ENCODE data around the gene PORCN. TPM values are rescaled to one million over a fixed set of nuclear protein-coding genes. Genes with fewer than 3 reads are reported as not detected.

PORCN gene
- total RNA-seq, 1 donor from 2014 or later: 14.8 TPM

DNA sequence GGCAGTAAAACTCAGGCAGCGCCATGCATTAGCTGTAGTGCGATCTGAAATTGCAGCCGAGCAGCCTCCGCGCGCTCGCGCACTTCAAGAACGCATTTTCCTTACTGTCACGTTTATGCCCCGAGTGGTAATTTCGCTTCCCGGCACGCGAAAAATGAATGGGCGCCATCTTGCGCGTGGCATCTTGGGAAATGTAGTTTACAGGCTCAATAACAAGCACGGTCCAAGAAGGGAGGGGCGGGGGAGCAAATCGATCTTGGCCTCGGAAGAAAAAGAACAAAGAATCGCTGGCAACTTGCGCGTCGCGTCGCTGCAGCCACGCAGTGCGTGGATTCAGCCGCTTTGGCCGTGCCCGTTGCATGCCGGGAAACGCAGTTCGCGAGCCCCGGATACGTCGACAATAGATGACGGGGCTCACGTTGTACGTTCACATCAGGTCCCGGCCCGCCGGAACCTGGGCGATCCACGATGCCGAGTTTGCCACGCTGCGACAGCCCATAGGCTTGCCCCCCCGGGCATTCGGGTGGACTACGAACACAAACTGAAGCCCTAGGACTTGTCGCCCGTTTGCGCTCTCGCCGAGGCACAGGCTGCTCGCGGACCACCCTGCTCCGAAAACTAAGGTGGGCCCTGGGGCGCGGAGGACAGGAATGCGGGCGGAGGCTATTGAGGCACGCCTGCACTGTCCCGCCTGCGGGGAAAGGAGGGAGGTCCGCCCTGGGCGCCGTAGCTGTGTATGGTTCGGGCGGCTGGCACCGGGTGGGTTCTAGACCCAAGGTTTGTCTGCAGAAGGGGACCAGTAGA is 32.8 kb upstream of the PORCN start, which contains the start of gene FTSJ1:
TSS of gene FTSJ1 (plus strand) at position 426 of the 804 bp plus-strand sequence. CDS start 1,849 bp downstream, outside the sequence.
- intact Hi-C loops (cut with micrococcal nuclease): loop anchor here (1.0 to 5.0 kb wide), 6 partner anchors 45 to 481 kb away; partner anchors contain the start of genes EBP, OTUD5, RBM3 and TBC1D25

DNA sequence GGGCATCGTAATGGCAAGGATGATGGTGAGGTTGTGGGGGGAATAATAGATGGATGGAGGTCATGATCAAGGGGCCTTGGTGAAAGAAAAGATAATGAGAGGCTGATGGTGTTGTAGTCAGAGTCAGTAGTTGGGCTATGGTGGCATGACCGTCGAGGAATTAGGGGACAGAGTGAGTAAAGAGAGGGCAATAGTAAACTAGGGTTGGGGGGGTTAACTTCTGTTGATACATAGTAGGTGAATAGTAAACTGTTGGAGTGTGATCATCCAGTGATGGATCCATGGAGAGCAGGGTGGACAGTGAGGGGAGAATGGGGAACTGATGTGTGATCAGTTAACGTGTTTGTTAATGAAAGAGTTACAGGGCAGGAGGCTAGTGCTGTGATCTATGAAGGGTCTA is 31.9 kb upstream of the PORCN start:
- intact Hi-C loops (cut with micrococcal nuclease): loop anchor here (1.0 to 5.0 kb wide), 5 partner anchors 44 to 480 kb away; partner anchors contain the start of genes EBP, OTUD5, TBC1D25 and WDR13

DNA sequence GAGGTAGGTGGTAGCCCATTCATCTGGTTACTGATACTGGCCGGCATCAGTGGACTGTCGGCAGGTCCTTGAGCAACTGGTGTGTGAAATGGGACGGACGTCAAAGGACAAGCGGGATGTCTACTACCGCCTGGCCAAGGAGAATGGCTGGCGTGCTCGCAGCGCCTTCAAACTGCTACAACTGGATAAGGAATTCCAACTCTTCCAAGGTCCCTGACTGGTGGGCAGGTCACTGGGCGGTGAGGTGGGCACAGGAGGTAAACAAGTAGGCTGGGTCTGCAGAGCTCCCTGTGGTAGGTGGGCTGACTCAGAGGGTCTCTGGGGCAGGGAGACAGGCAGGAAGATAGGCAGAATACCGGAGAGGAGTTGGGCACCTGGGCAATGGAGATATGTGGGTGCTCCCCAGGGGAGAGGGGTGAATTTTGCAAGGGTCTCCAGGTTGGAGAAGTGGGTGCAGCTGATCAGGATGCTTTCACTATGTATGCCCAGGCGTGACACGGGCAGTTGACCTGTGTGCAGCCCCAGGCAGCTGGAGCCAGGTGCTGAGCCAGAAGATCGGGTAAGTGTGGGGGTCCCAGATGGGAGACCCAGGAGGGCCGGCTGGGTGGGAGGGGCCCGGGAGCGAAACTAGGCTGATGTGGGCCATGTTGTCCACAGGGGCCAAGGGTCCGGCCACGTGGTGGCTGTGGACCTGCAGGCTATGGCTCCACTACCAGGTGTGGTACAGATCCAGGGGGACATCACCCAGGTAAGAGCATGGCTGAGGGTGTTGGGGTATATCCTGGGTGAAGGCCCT is 30.6 kb upstream of the PORCN start:
- intact Hi-C loops (cut with micrococcal nuclease): loop anchor here (5.0 kb wide), 1 partner anchor 479 kb away; the partner anchor contains the start of gene OTUD5

DNA sequence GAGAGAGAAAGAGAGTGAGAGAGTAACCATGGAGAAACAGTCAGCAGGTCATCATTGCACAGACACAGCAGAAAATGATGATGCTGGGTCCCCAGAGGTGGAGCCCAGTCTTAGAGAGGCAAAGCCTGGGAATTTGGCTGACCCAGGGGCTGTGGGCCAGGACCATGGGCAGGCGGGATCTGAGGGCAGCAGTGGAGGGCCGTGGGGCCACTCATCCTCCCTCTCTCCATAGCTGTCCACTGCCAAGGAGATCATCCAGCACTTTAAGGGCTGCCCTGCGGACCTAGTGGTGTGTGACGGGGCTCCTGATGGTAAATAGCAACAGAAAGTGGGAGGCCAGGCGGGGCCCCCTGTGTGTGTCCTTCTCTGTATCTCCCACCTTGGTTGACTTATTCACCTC is 30.0 kb upstream of the PORCN start:
- intact Hi-C loops (cut with micrococcal nuclease): loop anchor here (5.0 kb wide), 1 partner anchor 478 kb away; the partner anchor contains the start of gene OTUD5

DNA sequence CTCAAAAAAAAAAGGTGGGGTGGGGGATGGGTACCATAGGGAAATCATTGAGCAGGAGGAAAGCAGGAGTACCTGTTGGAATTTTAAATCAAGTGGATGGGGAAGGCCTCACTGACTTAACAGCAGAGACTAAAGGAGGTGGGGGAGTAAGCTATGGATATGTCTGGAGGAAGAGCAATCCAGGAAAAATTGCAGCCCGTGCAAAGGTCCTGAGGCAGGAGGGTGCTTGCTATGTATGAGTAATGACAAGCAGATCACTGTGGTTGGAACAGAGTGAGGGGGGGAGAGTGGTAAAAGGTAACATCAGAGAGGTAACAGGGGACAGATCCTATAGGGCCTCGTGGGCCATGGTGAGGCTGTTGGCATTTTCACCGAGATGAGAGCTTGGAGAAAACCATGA is 28.6 kb upstream of the PORCN start:
- intact Hi-C loops (cut with micrococcal nuclease): no loop called here

DNA sequence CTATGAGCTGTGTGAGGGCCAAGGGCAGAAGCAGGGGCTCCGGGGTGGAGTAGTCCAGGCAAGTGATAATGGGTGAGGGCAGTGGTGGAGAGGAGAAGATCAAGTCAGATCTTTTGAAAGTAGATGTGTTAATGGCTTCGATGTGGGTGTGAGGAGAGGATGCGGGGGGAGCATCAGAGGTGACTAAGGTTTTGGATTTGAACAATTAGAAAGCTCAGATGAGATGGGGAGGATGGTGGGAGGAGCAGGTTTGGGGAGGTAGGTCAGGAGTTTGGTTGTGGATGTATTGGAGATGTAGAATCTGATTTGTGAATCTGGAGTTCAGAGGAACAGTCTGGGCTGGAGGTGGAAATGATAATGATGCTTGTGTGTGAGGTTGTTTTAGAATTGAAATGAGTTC is 28.2 kb upstream of the PORCN start:
- intact Hi-C loops (cut with micrococcal nuclease): no loop called here

DNA sequence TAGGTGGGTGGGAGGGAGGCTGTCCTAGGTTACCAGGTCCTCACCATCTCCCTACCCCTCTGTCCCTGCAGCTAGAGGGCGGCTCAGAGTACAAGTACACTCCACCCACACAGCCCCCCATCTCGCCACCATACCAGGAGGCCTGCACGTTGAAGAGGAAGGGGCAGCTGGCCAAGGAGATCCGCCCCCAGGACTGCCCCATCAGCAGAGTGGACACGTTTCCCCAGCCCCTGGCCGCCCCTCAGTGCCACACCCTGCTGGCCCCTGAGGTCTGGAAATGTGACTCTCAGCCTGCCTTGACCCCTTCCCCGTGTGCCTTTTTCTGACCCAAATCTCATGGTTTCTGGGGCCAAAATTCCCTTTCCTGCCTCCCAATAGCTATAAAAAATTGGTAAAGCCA is 26.3 kb upstream of the PORCN start:
- intact Hi-C loops (cut with micrococcal nuclease): no loop called here

DNA sequence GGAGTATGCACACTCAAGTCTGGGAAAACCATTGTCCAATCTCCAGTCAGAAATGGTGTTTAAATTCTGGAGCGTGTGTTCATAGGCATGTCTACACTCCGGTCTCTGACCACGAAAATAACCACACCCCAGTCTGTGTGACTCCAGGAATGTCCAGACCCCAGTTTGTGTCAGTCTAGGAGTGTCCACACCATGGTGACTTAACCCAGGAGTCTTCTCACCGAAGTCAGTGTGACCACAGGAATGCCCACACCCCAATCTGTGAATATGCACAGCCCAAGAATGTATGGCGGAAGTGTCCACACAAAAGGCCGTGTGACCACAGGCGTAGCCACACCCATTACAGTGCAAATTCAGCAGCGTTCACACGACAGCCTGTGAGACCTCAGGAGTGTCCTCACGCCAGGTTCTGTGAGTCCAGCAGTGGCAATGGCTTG is 21.4 kb upstream of the PORCN start:
- intact Hi-C loops (cut with micrococcal nuclease): no loop called here

DNA sequence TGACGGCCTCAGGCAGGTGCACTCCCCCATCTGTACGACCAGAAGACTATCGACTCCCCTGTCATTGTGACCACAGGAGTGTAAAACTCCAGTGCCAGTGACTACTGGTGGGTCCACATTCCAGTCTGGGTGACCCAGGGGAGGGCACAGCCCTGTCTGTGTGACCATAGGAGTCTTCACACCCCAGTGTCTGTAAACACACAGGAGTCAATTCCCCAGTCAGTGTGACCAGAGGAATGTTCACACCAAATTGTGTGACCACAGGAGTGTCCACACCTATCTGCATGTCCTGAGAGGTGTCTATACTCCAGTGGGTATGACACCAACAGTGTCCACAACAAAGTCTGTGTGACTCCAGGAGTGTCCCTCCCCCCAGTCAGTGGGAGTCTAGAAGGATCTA is 20.8 kb upstream of the PORCN start:
- intact Hi-C loops (cut with micrococcal nuclease): no loop called here

DNA sequence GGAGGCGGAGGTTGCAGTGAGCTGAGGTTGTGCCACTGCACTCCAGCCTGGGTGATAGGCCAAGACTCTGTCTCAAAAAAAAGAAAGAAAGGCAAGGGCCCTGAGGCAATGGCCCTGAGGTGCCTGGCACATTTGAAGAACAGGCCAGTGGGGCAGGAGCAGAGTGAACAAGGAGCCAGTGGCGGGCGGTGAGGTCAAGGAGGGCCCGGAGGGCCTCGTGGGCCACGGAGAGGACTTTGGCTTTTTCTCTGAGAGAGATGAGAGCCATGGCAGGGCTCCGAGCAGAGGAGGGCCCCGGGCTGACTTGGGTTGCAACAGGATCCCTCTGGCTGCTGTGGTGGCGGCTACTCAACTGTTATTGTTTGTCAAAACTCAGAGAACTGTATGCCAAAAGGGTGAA is 19.5 kb upstream of the PORCN start:
- intact Hi-C loops (cut with micrococcal nuclease): no loop called here

DNA sequence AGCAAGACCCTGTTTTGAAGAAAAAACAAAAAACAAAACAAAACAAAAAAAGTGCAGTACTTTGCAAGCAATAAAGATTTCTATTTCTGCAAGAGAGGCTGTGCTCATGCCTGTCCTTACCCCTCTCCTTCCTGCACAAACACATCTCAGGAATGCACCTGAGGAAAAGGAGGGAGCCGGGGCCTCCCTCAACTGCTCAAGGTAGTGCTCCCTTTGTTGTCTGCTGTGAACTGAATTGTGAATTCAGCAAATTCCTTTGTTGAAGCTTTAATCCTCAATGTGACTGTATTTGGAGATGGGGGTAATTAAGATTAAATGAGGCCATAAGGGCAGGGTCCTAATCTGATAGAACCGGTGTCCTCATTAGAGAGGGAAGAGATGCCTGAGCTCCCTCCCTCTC is 18.9 kb upstream of the PORCN start:
- intact Hi-C loops (cut with micrococcal nuclease): no loop called here

DNA sequence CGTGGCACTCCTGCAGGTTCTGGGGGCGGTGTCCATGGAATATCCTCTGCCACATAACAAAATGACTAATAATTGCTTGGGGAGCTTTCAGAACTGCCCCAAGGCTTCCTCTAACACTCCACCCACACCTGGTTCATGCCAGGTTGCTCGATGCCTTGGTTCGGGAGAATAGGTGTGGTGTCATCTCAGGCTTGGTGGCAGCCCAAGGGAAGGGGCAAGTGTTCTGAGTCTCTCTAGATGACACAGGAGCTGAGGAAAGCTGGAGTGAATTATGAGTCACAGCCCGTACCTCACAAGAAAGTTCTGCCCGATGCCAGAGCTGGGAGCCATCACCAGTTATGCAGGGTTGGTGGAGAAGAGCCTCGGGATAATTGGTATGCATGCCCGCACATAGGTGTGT is 18.1 kb upstream of the PORCN start:
- intact Hi-C loops (cut with micrococcal nuclease): no loop called here

DNA sequence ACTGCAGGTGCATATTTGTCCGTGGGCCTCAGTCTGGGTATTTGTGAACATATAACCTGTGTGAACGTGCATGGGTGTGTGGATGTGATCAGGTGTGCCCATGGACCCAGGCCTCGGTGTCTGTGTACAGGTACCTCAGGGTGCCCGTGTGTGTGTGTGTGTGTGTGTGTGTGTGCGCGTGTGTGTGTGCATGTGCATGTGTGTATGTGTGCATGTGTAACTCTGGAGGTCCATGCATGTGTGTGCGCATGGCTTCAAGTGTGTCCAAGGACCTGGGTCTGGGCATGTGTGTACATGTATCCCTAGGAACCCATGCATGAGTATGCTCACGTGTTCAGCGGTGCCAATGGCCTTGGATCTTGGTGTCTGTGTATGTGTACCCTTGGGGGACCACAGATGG is 17.0 kb upstream of the PORCN start:
- intact Hi-C loops (cut with micrococcal nuclease): no loop called here

DNA sequence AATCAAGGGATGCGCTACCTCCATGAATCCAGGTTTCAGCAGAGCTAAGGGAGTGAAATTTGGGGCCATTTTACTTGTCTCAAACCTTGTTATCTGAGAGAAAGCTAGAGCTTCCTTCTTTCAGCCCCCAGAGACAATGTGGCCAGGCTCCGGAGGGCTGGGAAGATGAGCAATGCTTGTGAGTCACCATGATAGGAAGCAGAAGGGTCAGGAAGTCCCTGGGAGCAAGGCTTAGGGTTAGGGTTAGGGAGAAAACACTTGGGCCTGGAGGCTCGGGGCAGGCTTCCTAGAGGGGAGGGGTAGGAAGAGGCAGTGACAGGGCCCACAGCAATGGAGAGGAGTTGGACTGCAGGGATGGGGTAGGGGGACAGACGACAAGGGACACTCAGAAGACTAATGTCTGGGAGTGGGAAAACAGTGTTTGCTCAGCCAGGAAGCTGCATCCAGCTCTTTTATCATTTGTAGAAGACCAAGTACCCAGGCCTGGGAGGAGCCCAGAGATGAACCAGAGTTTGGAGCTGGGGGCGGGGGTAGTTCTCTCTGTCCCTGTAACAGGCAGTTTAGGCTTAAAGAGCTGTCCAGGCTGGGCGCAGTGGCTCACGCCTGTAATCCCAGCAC is 16.4 kb upstream of the PORCN start:
- intact Hi-C loops (cut with micrococcal nuclease): no loop called here

DNA sequence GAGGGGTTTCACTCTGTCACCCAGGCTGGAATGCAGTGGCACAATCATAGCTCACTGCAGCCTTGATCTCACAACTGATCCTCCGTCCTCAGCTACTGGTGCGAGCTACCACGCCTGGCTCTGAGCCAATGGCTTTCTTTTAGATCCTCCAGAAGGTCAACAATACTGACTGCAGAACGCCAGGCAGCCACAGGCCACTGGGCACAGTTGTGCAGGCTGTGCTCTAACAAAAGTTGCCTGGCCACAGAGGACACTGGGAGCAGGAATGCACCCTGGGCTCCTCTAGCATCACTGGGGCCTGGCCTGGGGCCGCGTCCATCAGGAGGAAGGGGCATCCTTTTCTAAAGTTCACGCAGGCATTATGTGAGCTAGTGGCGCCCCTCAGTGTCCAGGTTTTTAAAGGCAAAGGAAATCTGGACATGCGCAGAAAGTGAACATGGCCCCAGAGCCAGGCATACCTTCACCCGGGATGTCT is 14.9 kb upstream of the PORCN start:
- intact Hi-C loops (cut with micrococcal nuclease): no loop called here

DNA sequence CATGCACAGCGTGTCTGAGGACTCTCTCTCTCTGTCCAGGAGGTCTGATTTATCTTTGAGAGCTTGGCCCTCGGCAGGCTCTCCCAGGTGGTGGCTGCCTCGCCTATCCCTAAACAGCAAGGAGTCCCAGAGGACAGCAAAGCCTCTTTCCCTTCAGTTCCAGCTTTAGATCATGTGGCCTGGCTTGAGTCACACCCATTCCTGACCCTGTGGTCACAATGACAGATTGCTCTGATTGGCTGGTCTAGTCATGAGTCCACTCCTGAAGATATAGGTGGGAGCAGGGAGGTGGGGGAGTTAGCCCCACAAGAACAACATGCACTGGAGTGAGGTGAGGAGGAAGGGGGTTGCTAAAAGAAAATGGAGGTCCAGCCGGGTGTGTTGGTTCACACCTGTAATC is 12.1 kb upstream of the PORCN start:
- intact Hi-C loops (cut with micrococcal nuclease): no loop called here

DNA sequence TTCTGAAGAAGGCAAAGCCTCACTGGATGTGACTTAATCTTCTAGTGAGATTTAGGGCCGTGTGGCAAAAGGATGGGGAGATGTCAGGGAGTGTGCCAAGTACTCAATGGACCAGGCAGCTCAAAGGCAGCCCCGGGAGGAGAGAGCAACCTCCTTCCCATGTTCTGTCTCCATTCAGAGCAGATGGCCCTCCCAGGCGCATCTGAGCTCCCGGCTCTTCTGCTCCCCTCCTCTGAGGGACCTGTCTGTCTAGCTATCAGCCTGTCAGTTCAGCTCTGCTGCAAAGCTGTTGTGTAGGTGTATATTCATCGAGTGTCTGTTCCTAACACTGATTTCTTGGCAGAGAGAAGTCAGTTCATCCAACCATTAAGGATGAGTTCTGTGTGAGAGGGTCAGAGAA is 10.9 kb upstream of the PORCN start:
- intact Hi-C loops (cut with micrococcal nuclease): no loop called here

DNA sequence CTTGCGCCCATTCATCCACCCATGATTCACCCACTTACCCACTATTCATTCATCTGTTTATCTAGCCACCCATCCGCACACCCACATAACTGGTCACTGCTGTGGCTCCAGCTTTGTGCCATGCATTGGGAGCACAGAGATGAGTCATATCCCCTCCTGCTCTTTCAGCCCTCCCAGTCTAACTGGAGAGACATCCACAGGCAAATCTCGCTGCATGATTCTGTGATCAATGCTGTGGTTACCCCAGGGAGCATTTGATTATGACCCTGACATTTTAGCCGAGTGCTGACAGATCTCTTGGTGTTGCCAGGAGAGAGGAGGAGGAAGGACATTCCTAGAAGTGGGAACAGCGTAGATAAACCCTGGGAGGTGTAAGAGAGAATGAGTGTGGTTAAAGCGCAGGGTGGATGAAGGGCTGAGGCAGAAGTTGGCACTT is 10.4 kb upstream of the PORCN start:
- intact Hi-C loops (cut with micrococcal nuclease): no loop called here

DNA sequence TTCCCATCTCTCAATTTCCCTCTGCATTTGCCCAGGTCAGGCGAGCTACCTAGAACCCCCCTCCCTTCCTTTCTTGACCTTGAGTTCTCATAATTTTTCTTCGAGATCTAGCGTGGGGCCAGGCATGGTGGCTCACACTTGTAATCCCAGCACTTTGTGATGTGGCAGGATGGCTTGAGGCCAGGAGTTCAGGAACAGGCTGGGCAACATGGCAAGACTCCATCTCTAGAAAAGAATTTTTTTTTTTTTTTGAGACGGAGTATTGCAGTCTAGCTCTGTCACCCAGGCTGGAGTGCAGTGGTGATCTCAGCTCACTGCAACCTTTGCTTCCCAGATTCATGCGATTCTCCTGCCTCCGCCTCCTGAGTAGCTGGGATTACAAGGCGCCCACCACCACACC is 4.5 kb upstream of the PORCN start:
- intact Hi-C loops (cut with micrococcal nuclease): no loop called here

DNA sequence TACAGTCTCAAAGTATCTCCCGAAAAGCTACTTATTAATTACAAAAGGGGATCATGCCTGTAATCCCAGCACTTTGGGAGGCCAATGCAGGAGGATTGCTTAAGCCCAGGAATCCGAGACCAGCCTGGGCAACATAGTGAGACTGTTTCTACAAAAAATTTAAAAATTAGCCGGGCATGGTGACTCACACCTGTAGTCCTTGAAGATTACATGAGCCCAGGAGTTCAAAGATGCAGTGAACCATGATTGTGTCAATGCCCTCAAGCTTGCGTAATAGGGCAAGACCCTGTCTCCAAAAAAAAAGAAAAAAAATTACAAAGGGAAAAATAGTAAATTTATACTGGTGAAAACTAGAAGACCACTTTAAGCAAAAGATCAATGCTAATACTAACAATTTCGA is 3.3 kb upstream of the PORCN start:
- intact Hi-C loops (cut with micrococcal nuclease): no loop called here

DNA sequence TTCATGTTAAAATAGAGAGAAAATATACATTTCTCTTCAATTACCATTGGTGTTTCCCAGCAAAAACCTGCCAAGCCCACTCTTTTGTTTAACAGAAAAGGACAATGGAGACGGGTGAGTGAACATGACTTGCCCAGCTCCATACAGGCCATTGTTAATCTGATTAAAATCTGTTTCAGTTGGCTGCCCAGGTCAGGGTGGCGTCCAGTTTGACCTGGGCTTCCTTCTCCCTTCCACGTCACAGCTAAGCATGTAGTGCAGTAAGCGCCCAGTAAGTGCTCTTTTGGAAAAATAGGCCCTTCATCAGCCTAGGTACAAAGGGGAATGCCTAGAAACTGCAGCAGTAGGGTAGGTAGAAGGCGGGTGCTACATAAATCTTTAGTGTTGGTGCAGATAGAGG is 1.5 kb upstream of the PORCN start:
- intact Hi-C loops (cut with micrococcal nuclease): no loop called here

DNA sequence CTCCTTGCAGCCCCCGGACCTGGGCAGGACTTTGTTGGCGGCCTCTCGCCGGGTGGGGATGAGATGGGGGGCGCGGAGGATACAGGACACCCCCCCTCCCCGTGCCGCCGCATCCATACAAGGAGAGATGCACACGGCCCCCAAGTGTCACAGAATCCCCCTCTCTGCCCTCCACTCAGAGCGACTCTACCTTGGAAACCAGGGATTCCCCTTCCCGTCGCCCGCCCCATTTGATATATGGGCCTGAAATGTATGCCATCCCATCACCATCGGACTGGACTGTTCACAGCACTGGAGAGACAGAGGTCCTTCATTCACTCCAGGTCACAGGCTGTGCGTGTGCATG is 426 bp downstream of the PORCN start:
- intact Hi-C loops (cut with micrococcal nuclease): loop anchor here (1.0 to 2.0 kb wide), 2 partner anchors 32 to 65 kb away; partner anchors contain the start of gene RBM3

Measured in T-helper 2 cell treated with Interferon-gamma antibody and Interleukin-4, amounts not matched to agents 100 ng/mL and 5 ng/mL, for 36 hours (primary cell).